KMS-11 (cell line): Measurements from ENCODE around the gene ADAMTS8.

ENCODE experiments used
- H2AFZ ChIP-seq: fragments of 200-600 bp; sonication (generic); 2 replicates; pipeline ENCODE4 v1.6.1; 2016; ENCODE audit warnings: antibody characterized with exemption, mixed run types, low read depth
- H3K27ac ChIP-seq: fragments of 200-600 bp; sonication (generic); 2 replicates; pipeline ENCODE4 v1.6.1; 2016; ENCODE audit warnings: mild to moderate bottlenecking, mixed run types
- H3K27me3 ChIP-seq: fragments of 200-600 bp; sonication (generic); 2 replicates; pipeline ENCODE4 v1.6.1; 2017; ENCODE audit warnings: mild to moderate bottlenecking, low read depth, mixed run types, moderate library complexity; ENCODE audit not compliant: insufficient read depth
- H3K36me3 ChIP-seq: fragments of 200-600 bp; sonication (generic); 2 replicates; pipeline ENCODE4 v1.6.1; 2017; ENCODE audit warnings: mild to moderate bottlenecking, mixed run types; ENCODE audit not compliant: insufficient read depth
- H3K4me1 ChIP-seq: fragments of 200-600 bp; sonication (generic); 2 replicates; pipeline ENCODE4 v1.6.1; 2016; ENCODE audit warnings: mild to moderate bottlenecking, low read depth, mixed run types; ENCODE audit not compliant: poor library complexity, severe bottlenecking
- H3K4me2 ChIP-seq: fragments of 200-600 bp; sonication (generic); 2 replicates; pipeline ENCODE4 v1.7.0; 2016; ENCODE audit warnings: mild to moderate bottlenecking, mixed run types
- H3K4me3 ChIP-seq: fragments of 200-600 bp; sonication (generic); IDR thresholded peaks from 2 replicates; pipeline ENCODE4 v1.6.1; 2017; ENCODE audit warnings: low read depth, low read length, mixed read lengths; ENCODE audit not compliant: insufficient read depth
- H3K79me2 ChIP-seq: fragments of 200-600 bp; sonication (generic); 2 replicates; pipeline ENCODE4 v1.6.1; 2016; ENCODE audit warnings: low read depth, mixed run types; ENCODE audit not compliant: insufficient read depth
- H3K9ac ChIP-seq: fragments of 200-600 bp; sonication (generic); 2 replicates; pipeline ENCODE4 v1.6.1; 2016; ENCODE audit warnings: mild to moderate bottlenecking, mixed run types
- H4K20me1 ChIP-seq: fragments of 200-600 bp; sonication (generic); 2 replicates; pipeline ENCODE4 v1.6.1; 2016; ENCODE audit warnings: mild to moderate bottlenecking, mixed run types; ENCODE audit not compliant: insufficient read depth
- TF ChIP-seq, protein P1 (sequence below): fragments of 200-600 bp; sonication (generic); conservative IDR thresholded peaks from 2 replicates; pipeline ENCODE4 v1.6.1; 2017; ENCODE audit warnings: low read depth, mild to moderate bottlenecking, antibody characterized with exemption, low read length, moderate library complexity, mixed read lengths

Gene ADAMTS8

GRCh38 chr11:130379276-130379675, 49.1 kb downstream of the ADAMTS8 start:
- H2AFZ ChIP-seq = no peak overlapping the region
- H3K4me3 ChIP-seq = no peak overlapping the region
- no peaks in the 10 kb centered on the region for H3K4me1 ChIP-seq
- TF ChIP-seq, protein P1, sequence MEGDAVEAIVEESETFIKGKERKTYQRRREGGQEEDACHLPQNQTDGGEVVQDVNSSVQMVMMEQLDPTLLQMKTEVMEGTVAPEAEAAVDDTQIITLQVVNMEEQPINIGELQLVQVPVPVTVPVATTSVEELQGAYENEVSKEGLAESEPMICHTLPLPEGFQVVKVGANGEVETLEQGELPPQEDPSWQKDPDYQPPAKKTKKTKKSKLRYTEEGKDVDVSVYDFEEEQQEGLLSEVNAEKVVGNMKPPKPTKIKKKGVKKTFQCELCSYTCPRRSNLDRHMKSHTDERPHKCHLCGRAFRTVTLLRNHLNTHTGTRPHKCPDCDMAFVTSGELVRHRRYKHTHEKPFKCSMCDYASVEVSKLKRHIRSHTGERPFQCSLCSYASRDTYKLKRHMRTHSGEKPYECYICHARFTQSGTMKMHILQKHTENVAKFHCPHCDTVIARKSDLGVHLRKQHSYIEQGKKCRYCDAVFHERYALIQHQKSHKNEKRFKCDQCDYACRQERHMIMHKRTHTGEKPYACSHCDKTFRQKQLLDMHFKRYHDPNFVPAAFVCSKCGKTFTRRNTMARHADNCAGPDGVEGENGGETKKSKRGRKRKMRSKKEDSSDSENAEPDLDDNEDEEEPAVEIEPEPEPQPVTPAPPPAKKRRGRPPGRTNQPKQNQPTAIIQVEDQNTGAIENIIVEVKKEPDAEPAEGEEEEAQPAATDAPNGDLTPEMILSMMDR = no peak
- H3K4me2 ChIP-seq = no peak overlapping the region
- H3K27ac ChIP-seq = no peak overlapping the region
- H4K20me1 ChIP-seq = no peaks in the 10 kb centered on the region
- H3K9ac ChIP-seq = no peak overlapping the region
- no peaks in the 10 kb centered on the region for H3K36me3 ChIP-seq
- H3K27me3 ChIP-seq = no peaks in the 10 kb centered on the region
- no peaks in the 10 kb centered on the region for H3K79me2 ChIP-seq

- H2AFZ ChIP-seq = no peak overlapping the region
- H3K27ac ChIP-seq = no peak overlapping the region
- H3K4me2 ChIP-seq = no peak overlapping the region
Measured at GRCh38 chr11:130370845-130371590, 57.4 kb downstream of the ADAMTS8 start.

DNA sequence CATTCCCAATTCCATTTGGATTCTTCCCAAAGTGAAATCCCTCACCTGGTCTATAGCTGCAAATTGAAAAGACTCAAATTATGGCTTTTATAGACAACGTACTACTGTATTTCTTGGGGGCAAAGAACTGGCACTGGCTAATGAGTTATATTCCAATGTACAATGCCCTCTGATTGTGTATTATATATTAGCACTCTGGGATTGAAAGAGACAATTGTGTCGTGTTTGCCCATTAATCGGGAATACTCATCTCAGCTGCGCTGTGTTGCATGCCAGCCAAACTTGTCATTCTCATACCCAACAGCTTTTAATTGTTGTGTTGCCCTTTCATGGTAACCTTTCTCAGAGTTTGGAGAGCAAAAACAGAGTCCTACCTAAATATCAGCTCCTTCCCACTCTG, 58.7 kb downstream of the ADAMTS8 start:
- H3K4me1 ChIP-seq = no peaks in the 10 kb centered on the region
- no peaks in the 10 kb centered on the region for H3K27me3 ChIP-seq
- H2AFZ ChIP-seq = no peak overlapping the region
- H3K4me3 ChIP-seq = no peak overlapping the region
- no peaks in the 10 kb centered on the region for H3K79me2 ChIP-seq
- TF ChIP-seq, protein P1 = no peak
- no peaks in the 10 kb centered on the region for H3K36me3 ChIP-seq
- H3K4me2 ChIP-seq = no peak overlapping the region
- H3K27ac ChIP-seq = no peak overlapping the region
- no peak overlapping the region for H3K9ac ChIP-seq
- H4K20me1 ChIP-seq = no peaks in the 10 kb centered on the region

More at GRCh38 chr11:130370845-130371590, 57.4 kb downstream of the ADAMTS8 start:
- no peaks in the 10 kb centered on the region for H3K4me1 ChIP-seq
- H3K36me3 ChIP-seq = no peaks in the 10 kb centered on the region
- TF ChIP-seq, protein P1 = no peak
- no peaks in the 10 kb centered on the region for H3K79me2 ChIP-seq
- no peaks in the 10 kb centered on the region for H3K27me3 ChIP-seq
- H3K9ac ChIP-seq = no peak overlapping the region
- H3K4me3 ChIP-seq = no peak overlapping the region
- H4K20me1 ChIP-seq = no peaks in the 10 kb centered on the region

GRCh38 chr11:130369141-130369691, 59.2 kb downstream of the ADAMTS8 start:
- Histone ChIP-seq H3K4me2 (no peak overlapping the region), H3K79me2 (no peaks in the 10 kb centered on the region), H2AFZ (no peak overlapping the region), H3K36me3 (no peaks in the 10 kb centered on the region), H4K20me1 (no peaks in the 10 kb centered on the region), H3K9ac (no peak overlapping the region), H3K27ac (no peak overlapping the region), H3K4me3 (no peak overlapping the region), H3K4me1 (no peaks in the 10 kb centered on the region), H3K27me3 (no peaks in the 10 kb centered on the region)
- TF ChIP-seq, protein P1 = no peak
